Breast epithelium (tissue), 4 donors: Measurements from ENCODE around the gene DAPK2. TPM values are rescaled to one million over a fixed set of nuclear protein-coding genes. Genes with fewer than 3 reads are reported as not detected.

ENCODE experiments used
- DNase-seq, 2 donors: peaks; one replicate each; pipeline ENCODE4 v3.0.0-alpha.2; 2019; ENCODE audit warnings: low spot score in 2 of 2
- H3K27ac ChIP-seq, 2 donors: fragments of 200-600 bp; sonication (generic) in 1 of 2; one replicate each; pipeline ENCODE4 v1.5.1; 2016 to 2019; ENCODE audit warnings: mild to moderate bottlenecking in 1 of 2
- H3K27me3 ChIP-seq, 2 donors: fragments of 200-600 bp; sonication (generic) in 1 of 2; one replicate each; pipeline versions ENCODE4 v1.5.1 to v1.6.0; 2017 to 2019; ENCODE audit warnings: control low read depth in 1 of 2, mild to moderate bottlenecking in 1 of 2
- H3K36me3 ChIP-seq: fragments of 200-600 bp; one replicate; pipeline ENCODE4 v1.5.1; 2019
- H3K4me1 ChIP-seq, 2 donors: fragments of 200-600 bp; sonication (generic); one replicate each; pipeline ENCODE4 v1.5.1; 2016 to 2019; ENCODE audit warnings: control low read depth in 1 of 2
- H3K4me3 ChIP-seq, 3 donors: fragments of 200-600 bp; sonication (generic); 1 replicate in 2 of 3; 2 replicates in 1 of 3; pipeline ENCODE4 v1.5.1; 2016 to 2019; ENCODE audit warnings: mild to moderate bottlenecking in 3 of 3, moderate library complexity in 2 of 3
- H3K9me3 ChIP-seq, 2 donors: fragments of 200-600 bp; sonication (generic) in 1 of 2; one replicate each; pipeline ENCODE4 v1.5.1; 2016 to 2019; ENCODE audit warnings: control low read depth in 1 of 2
- CTCF ChIP-seq, 3 donors: fragments of 450-650 bp; IDR thresholded peaks; one replicate each; pipeline ENCODE4 v1.5.1; 2016 to 2017; ENCODE audit warnings: antibody characterized with exemption in 3 of 3, mild to moderate bottlenecking in 3 of 3, moderate library complexity in 3 of 3
- POLR2A ChIP-seq: fragments of 450-650 bp; IDR thresholded peaks from one replicate; pipeline ENCODE4 v1.6.1; 2016; ENCODE audit warnings: antibody characterized with exemption, mild to moderate bottlenecking, moderate library complexity
- POLR2AphosphoS5 ChIP-seq, 3 donors: sonication (generic); formaldehyde crosslinking; IDR thresholded peaks; one replicate each; pipeline ENCODE4 v1.6.1; 2017; ENCODE audit warnings: antibody characterized with exemption in 3 of 3
- intact Hi-C: fragments of 100-400 bp; cut with DNase I; formaldehyde crosslinking; loops from one replicate; pipeline ENCODE4 v1.15.1; 2023; ENCODE audit warnings: low total_unique reads
- total RNA-seq, 3 donors: library from RNA; depleted of rRNA; stranded (reverse); fragments of >200 nt; gene quantifications; one replicate each; pipeline ENCODE4 v1.1.0, GENCODE V29; 2016

The DAPK2 gene
- total RNA-seq, 3 donors from 2014 or later = 23.6 to 37.3 (median 29.6) TPM

GRCh38 chr15:63987796-63988378 is 58.4 kb downstream of the DAPK2 start:
- Histone ChIP-seq H3K27ac (no peak overlapping the region), H3K9me3 (no peaks in the 10 kb centered on the region), H3K4me3 (no peak overlapping the region), H3K4me1 (no peaks in the 10 kb centered on the region), H3K27me3 (no peaks in the 10 kb centered on the region), H3K36me3 (no peaks in the 10 kb centered on the region)
- no peak for TF ChIP-seq POLR2A
- no peak for TF ChIP-seq POLR2AphosphoS5 (IDR thresholded peaks at IDR 0.05)
- TF ChIP-seq CTCF (IDR thresholded peaks at IDR 0.05) = no peak
- intact Hi-C loops = no loop called here
- DNase-seq = no peak

DNA sequence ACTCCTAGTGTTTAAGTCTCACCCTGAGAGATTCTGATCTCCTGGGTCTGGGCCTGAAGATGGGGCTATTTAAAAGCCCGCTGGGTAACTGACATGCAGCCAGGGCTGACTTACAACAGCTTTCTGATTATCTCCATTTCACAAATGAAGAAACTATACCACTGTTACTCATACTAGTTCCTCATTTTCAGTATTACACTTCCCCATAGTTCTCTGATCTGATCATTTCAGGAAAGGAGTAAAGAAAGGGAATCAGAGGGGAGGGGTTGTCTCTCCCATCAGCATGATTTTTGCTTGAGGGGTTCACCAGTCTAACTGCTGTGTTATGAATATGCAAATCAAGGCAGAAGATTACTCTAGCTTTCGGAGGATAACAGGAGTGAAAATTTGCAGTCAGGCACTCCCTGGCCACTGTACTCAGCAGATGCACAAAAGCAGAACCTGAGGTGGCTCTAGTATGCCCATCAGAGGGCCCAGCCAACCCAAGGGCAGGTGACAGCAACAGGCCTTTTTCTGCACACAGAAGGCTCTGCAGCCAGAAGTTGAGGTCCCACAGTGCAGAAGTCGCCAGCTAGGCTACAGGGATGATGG is 59.4 kb downstream of the DAPK2 start:
- no peaks in the 10 kb centered on the region for H3K4me1 ChIP-seq
- no peak for DNase-seq

DNA sequence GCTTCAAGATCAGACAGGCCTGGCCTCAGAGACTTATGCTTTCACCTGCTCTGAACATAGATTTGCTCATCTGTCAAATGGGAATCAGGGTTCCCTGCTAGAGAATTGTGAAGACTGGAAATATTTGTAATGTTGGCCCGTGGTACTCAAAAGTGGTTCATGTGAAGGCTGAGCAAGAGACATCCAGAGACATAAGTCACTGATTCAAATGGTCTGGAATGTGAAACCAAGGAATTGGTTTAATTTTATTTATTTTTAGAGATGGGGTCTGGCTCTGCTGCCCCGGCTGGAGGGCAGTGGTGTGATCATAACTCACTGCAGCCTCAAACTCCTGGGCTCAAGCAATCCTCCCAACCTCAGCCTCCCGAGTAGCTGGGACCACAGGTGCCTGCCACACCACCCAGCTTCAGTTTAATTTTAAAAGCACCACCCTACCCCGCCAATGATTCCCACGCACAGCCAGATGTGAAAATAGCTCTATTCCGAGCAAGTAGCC is 60.1 kb downstream of the DAPK2 start:
- peak overlapping the region; percentile 5 to 60 for H3K27ac ChIP-seq
- no peaks in the 10 kb centered on the region for H3K9me3 ChIP-seq
- no peak overlapping the region for H3K4me3 ChIP-seq
- no peaks in the 10 kb centered on the region for H3K4me1 ChIP-seq
- no peak for DNase-seq
- TF ChIP-seq POLR2AphosphoS5 (IDR thresholded peaks at IDR 0.05) (no peak), POLR2A (no peak), CTCF (IDR thresholded peaks at IDR 0.05) (no peak)
- intact Hi-C loops = no loop called here
- no peaks in the 10 kb centered on the region for H3K36me3 ChIP-seq
- no peaks in the 10 kb centered on the region for H3K27me3 ChIP-seq

More for the DNA sequence above, 59.4 kb downstream of the DAPK2 start:
- Histone ChIP-seq H3K9me3 (no peaks in the 10 kb centered on the region), H3K4me3 (no peak overlapping the region), H3K27me3 (no peaks in the 10 kb centered on the region), H3K27ac (peak overlapping the region; percentile 5 to 60), H3K36me3 (no peaks in the 10 kb centered on the region)
- intact Hi-C loops = no loop called here
- TF ChIP-seq POLR2A = no peak
- no peak for TF ChIP-seq CTCF (IDR thresholded peaks at IDR 0.05)
- TF ChIP-seq POLR2AphosphoS5 (IDR thresholded peaks at IDR 0.05) = no peak

GRCh38 chr15:63985221-63986184 is 60.8 kb downstream of the DAPK2 start:
- Histone ChIP-seq H3K4me3 (no peak overlapping the region), H3K9me3 (no peaks in the 10 kb centered on the region), H3K36me3 (no peaks in the 10 kb centered on the region), H3K4me1 (no peaks in the 10 kb centered on the region), H3K27ac (peak overlapping the region; percentile 4 to 60), H3K27me3 (no peaks in the 10 kb centered on the region)
- DNase-seq = no peak
- intact Hi-C loops = no loop called here
- no peak for TF ChIP-seq CTCF (IDR thresholded peaks at IDR 0.05)
- no peak for TF ChIP-seq POLR2A
- no peak for TF ChIP-seq POLR2AphosphoS5 (IDR thresholded peaks at IDR 0.05)
